ENCODE measurements around the gene DNM1. TPM values are rescaled to one million over a fixed set of nuclear protein-coding genes. Genes with fewer than 3 reads are reported as not detected.

The DNM1 gene
- total and polyA plus RNA-seq, 2 of the 8 experiments (the other 6 are each of a cell fraction or from before 2014, with no cell fraction given): 34.3 to 62.7 TPM

DNA sequence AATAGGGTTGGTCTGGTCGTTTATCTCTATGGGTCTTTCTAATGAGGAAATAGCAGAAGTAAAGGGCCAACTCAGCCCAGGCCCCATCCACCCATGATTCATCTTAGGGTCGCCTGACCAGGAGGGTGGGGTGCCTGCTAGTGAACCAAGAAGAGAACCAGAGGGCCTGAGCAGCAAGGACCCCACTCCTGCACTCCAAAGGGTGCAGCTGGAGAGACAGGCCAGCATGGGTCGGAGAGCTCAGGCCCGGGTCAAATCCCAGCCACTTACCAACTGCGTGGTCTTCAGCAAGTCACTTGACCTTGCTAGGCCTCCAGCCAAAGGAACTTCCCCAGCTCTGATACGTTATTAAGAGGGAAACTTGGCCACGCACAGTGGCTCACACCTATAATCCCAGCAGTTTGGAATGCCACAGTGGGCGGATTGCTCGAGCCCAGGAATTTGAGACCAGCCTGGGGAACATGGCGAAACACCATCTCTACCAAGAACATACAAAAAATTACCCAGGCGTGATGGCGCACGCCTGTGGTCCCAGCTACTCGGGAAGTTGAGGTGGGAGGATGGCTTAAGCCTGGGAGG lies 38.8 kb upstream of the DNM1 start (continued):
- TF ChIP-seq, protein P1, sequence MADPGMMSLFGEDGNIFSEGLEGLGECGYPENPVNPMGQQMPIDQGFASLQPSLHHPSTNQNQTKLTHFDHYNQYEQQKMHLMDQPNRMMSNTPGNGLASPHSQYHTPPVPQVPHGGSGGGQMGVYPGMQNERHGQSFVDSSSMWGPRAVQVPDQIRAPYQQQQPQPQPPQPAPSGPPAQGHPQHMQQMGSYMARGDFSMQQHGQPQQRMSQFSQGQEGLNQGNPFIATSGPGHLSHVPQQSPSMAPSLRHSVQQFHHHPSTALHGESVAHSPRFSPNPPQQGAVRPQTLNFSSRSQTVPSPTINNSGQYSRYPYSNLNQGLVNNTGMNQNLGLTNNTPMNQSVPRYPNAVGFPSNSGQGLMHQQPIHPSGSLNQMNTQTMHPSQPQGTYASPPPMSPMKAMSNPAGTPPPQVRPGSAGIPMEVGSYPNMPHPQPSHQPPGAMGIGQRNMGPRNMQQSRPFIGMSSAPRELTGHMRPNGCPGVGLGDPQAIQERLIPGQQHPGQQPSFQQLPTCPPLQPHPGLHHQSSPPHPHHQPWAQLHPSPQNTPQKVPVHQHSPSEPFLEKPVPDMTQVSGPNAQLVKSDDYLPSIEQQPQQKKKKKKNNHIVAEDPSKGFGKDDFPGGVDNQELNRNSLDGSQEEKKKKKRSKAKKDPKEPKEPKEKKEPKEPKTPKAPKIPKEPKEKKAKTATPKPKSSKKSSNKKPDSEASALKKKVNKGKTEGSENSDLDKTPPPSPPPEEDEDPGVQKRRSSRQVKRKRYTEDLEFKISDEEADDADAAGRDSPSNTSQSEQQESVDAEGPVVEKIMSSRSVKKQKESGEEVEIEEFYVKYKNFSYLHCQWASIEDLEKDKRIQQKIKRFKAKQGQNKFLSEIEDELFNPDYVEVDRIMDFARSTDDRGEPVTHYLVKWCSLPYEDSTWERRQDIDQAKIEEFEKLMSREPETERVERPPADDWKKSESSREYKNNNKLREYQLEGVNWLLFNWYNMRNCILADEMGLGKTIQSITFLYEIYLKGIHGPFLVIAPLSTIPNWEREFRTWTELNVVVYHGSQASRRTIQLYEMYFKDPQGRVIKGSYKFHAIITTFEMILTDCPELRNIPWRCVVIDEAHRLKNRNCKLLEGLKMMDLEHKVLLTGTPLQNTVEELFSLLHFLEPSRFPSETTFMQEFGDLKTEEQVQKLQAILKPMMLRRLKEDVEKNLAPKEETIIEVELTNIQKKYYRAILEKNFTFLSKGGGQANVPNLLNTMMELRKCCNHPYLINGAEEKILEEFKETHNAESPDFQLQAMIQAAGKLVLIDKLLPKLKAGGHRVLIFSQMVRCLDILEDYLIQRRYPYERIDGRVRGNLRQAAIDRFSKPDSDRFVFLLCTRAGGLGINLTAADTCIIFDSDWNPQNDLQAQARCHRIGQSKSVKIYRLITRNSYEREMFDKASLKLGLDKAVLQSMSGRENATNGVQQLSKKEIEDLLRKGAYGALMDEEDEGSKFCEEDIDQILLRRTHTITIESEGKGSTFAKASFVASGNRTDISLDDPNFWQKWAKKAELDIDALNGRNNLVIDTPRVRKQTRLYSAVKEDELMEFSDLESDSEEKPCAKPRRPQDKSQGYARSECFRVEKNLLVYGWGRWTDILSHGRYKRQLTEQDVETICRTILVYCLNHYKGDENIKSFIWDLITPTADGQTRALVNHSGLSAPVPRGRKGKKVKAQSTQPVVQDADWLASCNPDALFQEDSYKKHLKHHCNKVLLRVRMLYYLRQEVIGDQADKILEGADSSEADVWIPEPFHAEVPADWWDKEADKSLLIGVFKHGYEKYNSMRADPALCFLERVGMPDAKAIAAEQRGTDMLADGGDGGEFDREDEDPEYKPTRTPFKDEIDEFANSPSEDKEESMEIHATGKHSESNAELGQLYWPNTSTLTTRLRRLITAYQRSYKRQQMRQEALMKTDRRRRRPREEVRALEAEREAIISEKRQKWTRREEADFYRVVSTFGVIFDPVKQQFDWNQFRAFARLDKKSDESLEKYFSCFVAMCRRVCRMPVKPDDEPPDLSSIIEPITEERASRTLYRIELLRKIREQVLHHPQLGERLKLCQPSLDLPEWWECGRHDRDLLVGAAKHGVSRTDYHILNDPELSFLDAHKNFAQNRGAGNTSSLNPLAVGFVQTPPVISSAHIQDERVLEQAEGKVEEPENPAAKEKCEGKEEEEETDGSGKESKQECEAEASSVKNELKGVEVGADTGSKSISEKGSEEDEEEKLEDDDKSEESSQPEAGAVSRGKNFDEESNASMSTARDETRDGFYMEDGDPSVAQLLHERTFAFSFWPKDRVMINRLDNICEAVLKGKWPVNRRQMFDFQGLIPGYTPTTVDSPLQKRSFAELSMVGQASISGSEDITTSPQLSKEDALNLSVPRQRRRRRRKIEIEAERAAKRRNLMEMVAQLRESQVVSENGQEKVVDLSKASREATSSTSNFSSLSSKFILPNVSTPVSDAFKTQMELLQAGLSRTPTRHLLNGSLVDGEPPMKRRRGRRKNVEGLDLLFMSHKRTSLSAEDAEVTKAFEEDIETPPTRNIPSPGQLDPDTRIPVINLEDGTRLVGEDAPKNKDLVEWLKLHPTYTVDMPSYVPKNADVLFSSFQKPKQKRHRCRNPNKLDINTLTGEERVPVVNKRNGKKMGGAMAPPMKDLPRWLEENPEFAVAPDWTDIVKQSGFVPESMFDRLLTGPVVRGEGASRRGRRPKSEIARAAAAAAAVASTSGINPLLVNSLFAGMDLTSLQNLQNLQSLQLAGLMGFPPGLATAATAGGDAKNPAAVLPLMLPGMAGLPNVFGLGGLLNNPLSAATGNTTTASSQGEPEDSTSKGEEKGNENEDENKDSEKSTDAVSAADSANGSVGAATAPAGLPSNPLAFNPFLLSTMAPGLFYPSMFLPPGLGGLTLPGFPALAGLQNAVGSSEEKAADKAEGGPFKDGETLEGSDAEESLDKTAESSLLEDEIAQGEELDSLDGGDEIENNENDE (IDR thresholded peaks at IDR 0.05; ENCODE audit: insufficient replicate concordance, low read length): no peak
- TF ChIP-seq RNF2 (IDR thresholded peaks at IDR 0.05; ENCODE audit: borderline replicate concordance, low read depth, low read length, missing control alignments, poor library complexity, severe bottlenecking) (no peak), ASH2L (IDR thresholded peaks at IDR 0.05; ENCODE audit: low read length) (no peak), KDM5A (IDR thresholded peaks at IDR 0.05; ENCODE audit: low read length) (no peak), BCL11A (IDR thresholded peaks at IDR 0.05; ENCODE audit: low read depth in 2 of 2, low read length in 2 of 2) (no peak), JUN (IDR thresholded peaks at IDR 0.05; ENCODE audit: low read depth, low read length) (no peak)
- TF ChIP-seq, protein P2, sequence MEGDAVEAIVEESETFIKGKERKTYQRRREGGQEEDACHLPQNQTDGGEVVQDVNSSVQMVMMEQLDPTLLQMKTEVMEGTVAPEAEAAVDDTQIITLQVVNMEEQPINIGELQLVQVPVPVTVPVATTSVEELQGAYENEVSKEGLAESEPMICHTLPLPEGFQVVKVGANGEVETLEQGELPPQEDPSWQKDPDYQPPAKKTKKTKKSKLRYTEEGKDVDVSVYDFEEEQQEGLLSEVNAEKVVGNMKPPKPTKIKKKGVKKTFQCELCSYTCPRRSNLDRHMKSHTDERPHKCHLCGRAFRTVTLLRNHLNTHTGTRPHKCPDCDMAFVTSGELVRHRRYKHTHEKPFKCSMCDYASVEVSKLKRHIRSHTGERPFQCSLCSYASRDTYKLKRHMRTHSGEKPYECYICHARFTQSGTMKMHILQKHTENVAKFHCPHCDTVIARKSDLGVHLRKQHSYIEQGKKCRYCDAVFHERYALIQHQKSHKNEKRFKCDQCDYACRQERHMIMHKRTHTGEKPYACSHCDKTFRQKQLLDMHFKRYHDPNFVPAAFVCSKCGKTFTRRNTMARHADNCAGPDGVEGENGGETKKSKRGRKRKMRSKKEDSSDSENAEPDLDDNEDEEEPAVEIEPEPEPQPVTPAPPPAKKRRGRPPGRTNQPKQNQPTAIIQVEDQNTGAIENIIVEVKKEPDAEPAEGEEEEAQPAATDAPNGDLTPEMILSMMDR (IDR thresholded peaks at IDR 0.05; ENCODE audit: control extremely low read depth in 1 of 3, insufficient read depth in 1 of 3, low read depth in 1 of 3, low read length in 3 of 3): no peak
